Calu3 (cell line): Measurements from ENCODE around the gene CRISP1. TPM values are rescaled to one million over a fixed set of nuclear protein-coding genes. Genes with fewer than 3 reads are reported as not detected.
A peak's percentile ranks its signal among the peaks of the same experiment; 100 is the strongest.

ENCODE experiments used
- BruUV-seq: library from RNA; stranded (reverse); fragments of 400-500 nt; replicated peaks from 2 replicates; lab custom pipeline; 2021; lab: Mats Ljungman, UMichigan
- CTCF ChIA-PET: fragments of 300-600 bp; sonication (Branson Sonifier 250); formaldehyde crosslinking; loops from one replicate; lab custom pipeline; 2022; ENCODE audit warnings: antibody characterized with exemption; lab: Charles Lee
- DNase-seq: peaks from one replicate; pipeline ENCODE4 v3.0.0; 2022
- H3K27ac Mint-ChIP-seq: one replicate; pipeline ENCODE4 v1.8.0; 2022; ENCODE audit warnings: mixed read lengths; ENCODE audit not compliant: unreplicated experiment
- H3K27me3 Mint-ChIP-seq: one replicate; pipeline ENCODE4 v1.8.0; 2022; ENCODE audit warnings: mixed read lengths; ENCODE audit not compliant: unreplicated experiment
- H3K36me3 Mint-ChIP-seq: one replicate; pipeline ENCODE4 v1.8.0; 2022; ENCODE audit warnings: mild to moderate bottlenecking, moderate library complexity, mixed read lengths; ENCODE audit not compliant: insufficient read depth, unreplicated experiment
- H3K4me1 Mint-ChIP-seq: one replicate; pipeline ENCODE4 v1.8.0; 2022; ENCODE audit warnings: mild to moderate bottlenecking, low read depth, mixed read lengths; ENCODE audit not compliant: unreplicated experiment
- H3K4me3 Mint-ChIP-seq: one replicate; pipeline ENCODE4 v1.8.0; 2022; ENCODE audit warnings: mild to moderate bottlenecking, low read depth, moderate library complexity, mixed read lengths; ENCODE audit not compliant: unreplicated experiment
- H3K9me3 Mint-ChIP-seq: one replicate; pipeline ENCODE4 v1.8.0; 2022; ENCODE audit warnings: low read depth, mixed read lengths; ENCODE audit not compliant: unreplicated experiment
- intact Hi-C: fragments of 100-400 bp; cut with micrococcal nuclease; formaldehyde crosslinking; loops from one replicate; pipeline ENCODE4 v1.10.0; 2022; ENCODE audit not compliant: unreplicated experiment
- total RNA-seq: library from RNA; stranded (reverse); gene quantifications from 2 replicates; pipeline ENCODE4 v1.2.3, GENCODE V29; 2022
- TF ChIP-seq, protein P1 (sequence below): fragments of 200-600 bp; IDR thresholded peaks from one replicate; pipeline ENCODE4 v1.8.0; 2022; ENCODE audit warnings: antibody characterized with exemption; ENCODE audit not compliant: unreplicated experiment

CRISP1 gene
- total RNA-seq, 1 experiment from 2014 or later, result not detected

DNA sequence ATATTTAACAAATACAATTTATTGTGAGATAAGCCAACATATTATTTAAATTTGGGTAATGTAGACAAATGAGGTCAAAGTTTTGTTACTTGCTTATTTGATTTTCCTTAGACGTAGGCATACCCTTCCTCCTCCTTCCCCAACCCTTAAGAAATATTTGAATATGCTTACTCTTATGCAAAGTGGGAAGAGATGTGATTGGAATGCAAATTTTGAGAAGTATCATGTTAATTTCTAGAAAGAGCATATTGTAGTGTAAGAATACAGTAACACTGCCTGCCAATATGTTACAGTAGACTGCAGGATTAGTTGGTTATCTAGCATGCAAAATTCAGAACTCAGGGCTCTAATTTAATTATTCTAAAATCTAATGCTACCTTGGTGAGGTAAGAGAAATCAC, 32.9 kb downstream of the CRISP1 start:
- Mint-ChIP-seq H3K4me3 (no peak overlapping the region), H3K27me3 (no peaks in the 10 kb centered on the region), H3K27ac (no peak overlapping the region), H3K9me3 (no peaks in the 10 kb centered on the region), H3K36me3 (no peaks in the 10 kb centered on the region), H3K4me1 (no peaks in the 10 kb centered on the region)
- intact Hi-C loops, result no loop called here
- CTCF ChIA-PET, result no interaction called here
- no peak for DNase-seq
- BruUV-seq, result no TSS peak
- TF ChIP-seq, protein P1, sequence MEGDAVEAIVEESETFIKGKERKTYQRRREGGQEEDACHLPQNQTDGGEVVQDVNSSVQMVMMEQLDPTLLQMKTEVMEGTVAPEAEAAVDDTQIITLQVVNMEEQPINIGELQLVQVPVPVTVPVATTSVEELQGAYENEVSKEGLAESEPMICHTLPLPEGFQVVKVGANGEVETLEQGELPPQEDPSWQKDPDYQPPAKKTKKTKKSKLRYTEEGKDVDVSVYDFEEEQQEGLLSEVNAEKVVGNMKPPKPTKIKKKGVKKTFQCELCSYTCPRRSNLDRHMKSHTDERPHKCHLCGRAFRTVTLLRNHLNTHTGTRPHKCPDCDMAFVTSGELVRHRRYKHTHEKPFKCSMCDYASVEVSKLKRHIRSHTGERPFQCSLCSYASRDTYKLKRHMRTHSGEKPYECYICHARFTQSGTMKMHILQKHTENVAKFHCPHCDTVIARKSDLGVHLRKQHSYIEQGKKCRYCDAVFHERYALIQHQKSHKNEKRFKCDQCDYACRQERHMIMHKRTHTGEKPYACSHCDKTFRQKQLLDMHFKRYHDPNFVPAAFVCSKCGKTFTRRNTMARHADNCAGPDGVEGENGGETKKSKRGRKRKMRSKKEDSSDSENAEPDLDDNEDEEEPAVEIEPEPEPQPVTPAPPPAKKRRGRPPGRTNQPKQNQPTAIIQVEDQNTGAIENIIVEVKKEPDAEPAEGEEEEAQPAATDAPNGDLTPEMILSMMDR, result no peak

DNA sequence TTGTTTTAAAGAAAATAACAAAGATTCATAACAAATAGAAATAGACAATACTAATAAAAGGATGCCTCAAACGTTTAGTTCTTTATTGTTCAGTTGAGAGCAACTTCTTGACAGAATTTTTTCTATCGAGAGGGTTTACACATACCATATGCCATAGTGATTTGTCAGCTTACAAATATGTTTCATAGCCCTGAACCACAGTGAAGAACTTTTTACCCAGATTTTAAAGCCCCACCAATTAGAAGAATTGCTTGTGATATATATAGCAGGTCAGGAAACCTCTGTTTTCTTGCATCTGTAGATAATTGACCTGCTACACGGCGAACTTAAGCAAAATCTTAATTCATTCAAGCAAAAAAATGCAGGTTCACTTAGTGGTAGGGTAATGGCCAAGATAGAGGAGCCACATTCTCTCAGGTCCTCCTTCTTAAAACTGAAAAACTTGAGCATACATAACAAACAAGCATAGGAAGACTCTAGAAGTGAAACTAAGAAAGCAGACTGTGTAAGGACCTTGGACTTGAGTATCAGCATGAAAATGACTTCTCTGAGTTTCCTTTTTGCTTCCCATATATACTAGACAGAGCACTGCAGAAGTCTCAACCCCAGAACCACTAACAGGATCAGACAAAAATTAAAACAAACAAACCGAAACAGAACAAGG, 39.5 kb downstream of the CRISP1 start:
- intact Hi-C loops, result no loop called here
- H3K36me3 Mint-ChIP-seq, result no peaks in the 10 kb centered on the region
- BruUV-seq, result no TSS peak
- peak overlapping the region; percentile 7 for H3K27ac Mint-ChIP-seq
- no peaks in the 10 kb centered on the region for H3K9me3 Mint-ChIP-seq
- CTCF ChIA-PET, result no interaction called here
- no peaks in the 10 kb centered on the region for H3K27me3 Mint-ChIP-seq
- DNase-seq, result no peak
- TF ChIP-seq, protein P1, result no peak
- H3K4me1 Mint-ChIP-seq, result no peaks in the 10 kb centered on the region
- peak overlapping the region; percentile 22 for H3K4me3 Mint-ChIP-seq

DNA sequence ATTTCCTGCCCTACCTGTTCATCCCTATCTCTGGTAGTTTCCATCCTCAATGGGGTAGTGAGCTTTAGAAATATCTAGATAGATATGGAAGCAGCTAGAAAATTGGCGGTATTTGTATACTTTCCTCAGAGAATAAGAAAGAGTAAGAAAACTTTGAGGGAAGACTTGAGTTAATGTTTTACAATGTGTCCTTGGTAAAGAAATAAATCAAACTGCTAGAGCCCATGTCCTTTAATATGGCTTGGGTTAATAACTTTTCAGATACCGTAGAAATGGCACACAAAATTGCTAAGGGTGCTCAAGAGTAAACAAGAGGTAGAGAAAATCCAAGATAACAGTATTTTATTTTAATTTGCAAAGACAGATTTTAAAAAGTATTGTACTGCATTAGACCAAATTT, 51.2 kb downstream of the CRISP1 start:
- Mint-ChIP-seq H3K9me3 (peaks cover 3% of the 10 kb centered on the region), H3K27me3 (no peaks in the 10 kb centered on the region), H3K27ac (no peak overlapping the region), H3K36me3 (no peaks in the 10 kb centered on the region), H3K4me1 (no peaks in the 10 kb centered on the region), H3K4me3 (no peak overlapping the region)
- TF ChIP-seq, protein P1, result no peak
- BruUV-seq, result no TSS peak
- no peak for DNase-seq
- intact Hi-C loops, result no loop called here
- CTCF ChIA-PET, result no interaction called here

DNA sequence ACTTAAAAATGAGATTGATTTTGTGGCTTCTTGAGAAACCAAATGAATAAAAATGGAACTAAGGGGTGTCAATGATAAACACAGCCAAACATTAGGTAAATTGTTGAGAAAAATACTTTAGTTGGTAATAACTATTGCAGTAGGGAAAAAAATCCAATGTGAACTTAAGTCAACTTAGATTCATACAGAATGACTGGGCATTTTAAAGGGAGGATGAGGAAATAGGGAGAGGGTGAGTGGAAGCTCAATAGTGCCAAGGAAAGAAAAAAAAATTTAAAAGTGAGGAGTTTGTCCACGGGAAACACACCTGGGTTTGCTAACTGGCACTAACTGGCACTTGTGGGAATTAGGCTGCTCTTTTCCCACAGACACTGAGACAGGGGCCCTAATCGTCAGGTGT, 53.1 kb downstream of the CRISP1 start:
- no peaks in the 10 kb centered on the region for H3K4me1 Mint-ChIP-seq
- H3K9me3 Mint-ChIP-seq, result peaks cover 3% of the 10 kb centered on the region
- CTCF ChIA-PET, result no interaction called here
- no peaks in the 10 kb centered on the region for H3K36me3 Mint-ChIP-seq
- BruUV-seq, result no TSS peak
- intact Hi-C loops, result no loop called here
- no peak for DNase-seq
- TF ChIP-seq, protein P1, result no peak
- no peak overlapping the region for H3K27ac Mint-ChIP-seq
- no peaks in the 10 kb centered on the region for H3K27me3 Mint-ChIP-seq
- H3K4me3 Mint-ChIP-seq, result no peak overlapping the region
